IMR-90 (cell line): ENCODE results near the gene IL15RA. TPM values are rescaled to one million over a fixed set of nuclear protein-coding genes. Genes with fewer than 3 reads are reported as not detected.
"Not testable (repeated sequence)": the region's sequence is repeated elsewhere in the genome, so short reads cannot be mapped to it uniquely, and the experiment has no call there.

ENCODE experiments used
- ATAC-seq: fragments of 200-7000 bp; cut with Tn5 transposase; 2 replicates; pipeline ENCODE4 v1.9.1; 2020; ENCODE audit warnings: low read depth, mild to moderate bottlenecking, moderate library complexity
- BruUV-seq: library from RNA; stranded (reverse); fragments of 400-500 nt; replicated peaks from 2 replicates; lab custom pipeline; 2021; lab: Mats Ljungman, UMichigan
- CTCF ChIA-PET: fragments of 300-600 bp; formaldehyde crosslinking; extraction: SDS; loops from one replicate; lab custom pipeline; 2021; ENCODE audit warnings: antibody characterized with exemption; lab: Yijun Ruan, JAX
- POLR2A ChIA-PET: fragments of 300-600 bp; sonication (Branson Sonifier 250); formaldehyde crosslinking; loops from one replicate; lab custom pipeline; 2022; ENCODE audit warnings: antibody characterized with exemption; ENCODE audit not compliant: unreplicated experiment; lab: Charles Lee
- DNase-seq: peaks from one replicate; pipeline ENCODE4 v3.0.0; 2013
- H2AFZ ChIP-seq: replicated peaks from 2 replicates; pipeline ENCODE3; 2013; ENCODE audit warnings: low read length, mild to moderate bottlenecking; ENCODE audit not compliant: poor library complexity
- H2AK5ac ChIP-seq: 2 replicates; pipeline ENCODE4 v1.6.1; 2013; ENCODE audit warnings: low read depth, low read length, inconsistent platforms
- H2AK9ac ChIP-seq: replicated peaks from 2 replicates; pipeline ENCODE3; 2013; ENCODE audit warnings: mild to moderate bottlenecking, low read depth, low read length, moderate library complexity; ENCODE audit not compliant: poor library complexity
- H2BK120ac ChIP-seq: 2 replicates; pipeline ENCODE4 v1.6.1; 2013; ENCODE audit warnings: low read depth, low read length, inconsistent platforms
- H2BK15ac ChIP-seq: 3 replicates; pipeline ENCODE4 v1.6.1; 2013; ENCODE audit warnings: low read depth, low read length, inconsistent platforms
- H2BK20ac ChIP-seq: 2 replicates; pipeline ENCODE4 v1.6.1; 2013; ENCODE audit warnings: low read depth, mild to moderate bottlenecking, inconsistent platforms, low read length, moderate library complexity
- H2BK5ac ChIP-seq: 2 replicates; pipeline ENCODE4 v1.6.1; 2013; ENCODE audit warnings: mild to moderate bottlenecking, low read depth, low read length, inconsistent platforms; ENCODE audit not compliant: poor library complexity, severe bottlenecking
- H3K14ac ChIP-seq: replicated peaks from 2 replicates; pipeline ENCODE4 v1.6.1; 2013; ENCODE audit warnings: low read depth, low read length, inconsistent platforms
- H3K18ac ChIP-seq: 2 replicates; pipeline ENCODE4 v1.6.1; 2013; ENCODE audit warnings: low read depth, low read length, control low read depth
- H3K23ac ChIP-seq: 2 replicates; pipeline ENCODE4 v1.6.1; 2013; ENCODE audit warnings: low read depth, low read length, inconsistent platforms
- H3K27ac ChIP-seq: 2 replicates; pipeline ENCODE4 v1.5.1; 2013; ENCODE audit warnings: mild to moderate bottlenecking, control low read depth, low read length; ENCODE audit not compliant: insufficient read depth
- H3K27me3 ChIP-seq: 2 replicates; pipeline ENCODE4 v1.6.1; 2013; ENCODE audit warnings: low read length; ENCODE audit not compliant: control insufficient read depth, insufficient read depth
- H3K36me3 ChIP-seq: 2 replicates; pipeline ENCODE4 v1.6.1; 2013; ENCODE audit warnings: low read length, mixed read lengths; ENCODE audit not compliant: control insufficient read depth, insufficient read depth
- H3K4ac ChIP-seq: 2 replicates; pipeline ENCODE4 v1.6.1; 2013; ENCODE audit warnings: low read depth, low read length, inconsistent platforms
- H3K4me1 ChIP-seq: 2 replicates; pipeline ENCODE4 v1.6.1; 2013; ENCODE audit warnings: low read length, mixed read lengths; ENCODE audit not compliant: control insufficient read depth, insufficient read depth
- H3K4me2 ChIP-seq: 2 replicates; pipeline ENCODE4 v1.6.1; 2013; ENCODE audit warnings: low read depth, mild to moderate bottlenecking, control low read depth, low read length, moderate library complexity
- H3K4me3 ChIP-seq: 2 replicates; pipeline ENCODE4 v1.5.1; 2013; ENCODE audit warnings: low read depth, mild to moderate bottlenecking, control low read depth, low read length, moderate library complexity; ENCODE audit not compliant: insufficient read depth
- H3K56ac ChIP-seq: 2 replicates; pipeline ENCODE4 v1.6.1; 2013; ENCODE audit warnings: low read length, inconsistent platforms; ENCODE audit not compliant: insufficient read depth; ENCODE audit errors: extremely low read depth
- H3K79me1 ChIP-seq, 2 experiments: 2 replicates each; pipeline ENCODE4 v1.6.1; 2013; ENCODE audit warnings: low read length in 2 of 2, inconsistent platforms in 1 of 2, low read depth in 1 of 2
- H3K9ac ChIP-seq: 2 replicates; pipeline ENCODE4 v1.6.1; 2013; ENCODE audit warnings: low read depth, low read length, control low read depth
- H3K9me1 ChIP-seq: 2 replicates; pipeline ENCODE4 v1.6.1; 2013; ENCODE audit warnings: low read length, inconsistent platforms; ENCODE audit not compliant: insufficient read depth
- H3K9me3 ChIP-seq: 2 replicates; pipeline ENCODE4 v1.6.1; 2013; ENCODE audit warnings: low read length; ENCODE audit not compliant: control insufficient read depth, insufficient read depth
- H4K20me1 ChIP-seq: 2 replicates; pipeline ENCODE4 v1.6.1; 2013; ENCODE audit warnings: low read length, inconsistent platforms; ENCODE audit not compliant: insufficient read depth
- H4K5ac ChIP-seq: 2 replicates; pipeline ENCODE4 v1.6.1; 2013; ENCODE audit warnings: mild to moderate bottlenecking, low read depth, low read length, control low read depth
- H4K8ac ChIP-seq, 2 experiments: 2 replicates each; pipeline ENCODE4 v1.6.1; 2013; ENCODE audit warnings: low read depth in 2 of 2, low read length in 2 of 2, control low read depth in 1 of 2, inconsistent platforms in 1 of 2
- H4K91ac ChIP-seq: 2 replicates; pipeline ENCODE4 v1.6.1; 2013; ENCODE audit warnings: low read depth, low read length, inconsistent platforms; ENCODE audit not compliant: insufficient read depth
- RFX5 ChIP-seq: IDR thresholded peaks from 2 replicates; pipeline ENCODE4 v1.8.0; 2012; ENCODE audit warnings: low read depth, mild to moderate bottlenecking, low read length, moderate library complexity
- WGBS, 2 experiments: methylation state at CpG; one replicate each; pipeline versions ENCODE4 v1.1.5 to v1.1.7; 2013; ENCODE audit warnings: missing lambda C conversion rate in 2 of 2; ENCODE audit not compliant: insufficient read length in 1 of 2; ENCODE audit errors: extremely low coverage in 2 of 2; 5-methylcytosine and 5-hydroxymethylcytosine counted together
- dilution Hi-C: fragments of 300-500 bp; cut with HindIII; formaldehyde crosslinking; loops from one replicate; pipeline ENCODE4 v1.14.3; 2018; ENCODE audit warnings: low sequenced_read_pairs; ENCODE audit not compliant: unreplicated experiment
- in situ Hi-C: fragments of 300-500 bp; cut with MboI; formaldehyde crosslinking; loops from 3 replicates; pipeline ENCODE4 v1.14.3; 2019; ENCODE audit warnings: low sequenced_read_pairs, inconsistent platforms, mixed read lengths
- intact Hi-C: fragments of 100-400 bp; cut with micrococcal nuclease; formaldehyde crosslinking; loops from 2 replicates; pipeline ENCODE4 v1.10.0; 2022
- polyA plus RNA-seq, 3 experiments: library from polyadenylated mRNA; depleted of rRNA; stranded (reverse); fragments of >200 nt; gene quantifications; 2 replicates each; pipeline ENCODE4 v1.2.3, GENCODE V29; 2012; ENCODE audit warnings: low replicate concordance in 1 of 3
- total RNA-seq: library from RNA; depleted of rRNA; stranded (reverse); fragments of >200 nt; gene quantifications from 2 replicates; pipeline ENCODE4 v1.2.3, GENCODE V29; 2012

Gene IL15RA
- total and polyA plus RNA-seq, 2 of the 4 experiments (the other 2 are of a cell fraction), result 2.0 to 7.6 TPM

DNA sequence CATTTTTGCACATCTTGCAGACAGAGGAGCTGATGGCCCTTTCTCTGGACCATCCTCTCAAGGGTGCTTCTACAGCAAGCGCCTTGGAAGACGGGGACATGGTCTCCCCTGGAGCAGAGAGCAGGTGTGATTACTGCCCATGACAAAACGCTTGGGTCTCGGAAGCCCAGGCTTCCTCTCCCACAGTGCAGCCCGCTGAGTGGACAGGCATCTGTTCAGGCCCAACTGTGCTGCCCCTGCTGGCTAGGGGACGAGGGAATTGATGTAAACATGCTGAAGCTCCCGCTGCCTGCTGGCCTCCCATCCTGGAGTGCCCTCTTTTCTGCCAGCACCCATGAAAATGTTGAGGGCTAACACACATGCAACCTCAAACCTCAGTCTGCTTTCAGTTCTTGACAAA is 14.3 kb downstream of the IL15RA start:
- 83% methylated on average over 3 of the region's 7 CpGs; no CpG with 5 or more reads in 1 of the 2 experiments for WGBS, 2 experiments
- ChIA-PET CTCF (no interaction called here), POLR2A (no interaction called here)
- no peaks in the 10 kb centered on the region for H3K27me3 ChIP-seq
- H3K56ac ChIP-seq, result no peak overlapping the region
- peaks cover 18% of the 10 kb centered on the region for H3K4me1 ChIP-seq
- no peak overlapping the region for H2BK15ac ChIP-seq
- H2AK5ac ChIP-seq, result no peak overlapping the region
- peaks cover 3 to 40% of the 10 kb centered on the region in 2 experiments; a peak in 2 of 4 replicates for H3K79me1 ChIP-seq
- in situ Hi-C loops, result no loop called here
- H3K27ac ChIP-seq, result no peak overlapping the region
- TF ChIP-seq RFX5, result no peak
- H3K18ac ChIP-seq, result no peak overlapping the region
- H4K8ac ChIP-seq, result no peak overlapping the region
- no peak overlapping the region for H3K23ac ChIP-seq
- H3K36me3 ChIP-seq, result peaks cover 5% of the 10 kb centered on the region; the same call in 1 of the 2 replicates
- H2BK20ac ChIP-seq, result no peak overlapping the region
- H3K4ac ChIP-seq, result no peak overlapping the region
- no peaks in the 10 kb centered on the region for H3K9me3 ChIP-seq
- no peak overlapping the region for H4K91ac ChIP-seq
- no peak for DNase-seq
- no peak overlapping the region for H3K9ac ChIP-seq
- no peak overlapping the region for H2BK120ac ChIP-seq
- ATAC-seq, result no peak
- intact Hi-C loops, result no loop called here
- H4K20me1 ChIP-seq, result no peaks in the 10 kb centered on the region
- BruUV-seq, result no TSS peak
- H3K9me1 ChIP-seq, result peaks cover 29% of the 10 kb centered on the region
- H2AK9ac ChIP-seq, result no peak overlapping the region
- dilution Hi-C loops, result no loop called here
- H2AFZ ChIP-seq, result no peak overlapping the region
- no peak overlapping the region for H2BK5ac ChIP-seq
- no peak overlapping the region for H3K14ac ChIP-seq
- H3K4me3 ChIP-seq, result no peak overlapping the region
- no peak overlapping the region for H3K4me2 ChIP-seq
- no peak overlapping the region for H4K5ac ChIP-seq

DNA sequence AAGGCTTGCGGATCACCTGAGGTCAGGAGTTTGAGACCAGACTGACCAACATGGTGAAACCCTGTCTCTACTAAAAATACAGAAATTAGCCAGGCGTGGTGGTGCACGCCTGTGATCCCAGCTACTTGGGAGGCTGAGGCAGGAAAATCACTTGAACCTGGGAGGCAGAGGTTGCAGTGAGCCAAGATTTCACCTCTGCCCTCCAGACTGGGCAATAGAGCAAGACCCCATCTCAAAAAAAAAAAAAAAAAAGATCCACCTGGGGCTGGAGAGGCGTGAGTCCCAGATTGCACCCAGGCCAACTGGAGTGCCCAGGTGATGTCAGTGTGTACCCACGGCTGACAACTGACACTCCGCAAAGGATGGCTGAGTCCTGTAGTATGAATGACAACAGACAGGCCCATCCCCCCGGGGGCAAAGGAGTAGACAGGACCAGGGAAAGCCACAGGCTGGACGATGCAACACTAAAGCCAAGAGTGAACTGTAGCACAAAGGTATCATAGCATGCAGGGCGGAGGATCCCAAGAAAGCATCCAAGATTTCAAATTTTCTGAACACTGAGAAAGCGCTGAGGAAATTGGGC is 14.9 kb downstream of the IL15RA start:
- H3K4ac ChIP-seq, DNase-seq, H3K4me2 ChIP-seq, H3K9ac ChIP-seq, intact Hi-C loops, H3K4me3 ChIP-seq, H2AK9ac ChIP-seq, H4K20me1 ChIP-seq, H3K27ac ChIP-seq, H3K56ac ChIP-seq, in situ Hi-C loops, H2AK5ac ChIP-seq, ATAC-seq, H3K27me3 ChIP-seq, H3K14ac ChIP-seq, H3K18ac ChIP-seq, H3K23ac ChIP-seq, H4K8ac ChIP-seq, H2AFZ ChIP-seq, BruUV-seq, H4K91ac ChIP-seq, H2BK120ac ChIP-seq, H2BK5ac ChIP-seq, CTCF ChIA-PET, H3K36me3 ChIP-seq, H3K9me3 ChIP-seq, POLR2A ChIA-PET, dilution Hi-C loops, H2BK15ac ChIP-seq, H2BK20ac ChIP-seq, H4K5ac ChIP-seq: not testable (repeated sequence)
- Histone ChIP-seq H3K9me1 (peaks cover 29% of the 10 kb centered on the region), H3K4me1 (peaks cover 18% of the 10 kb centered on the region), H3K79me1 (peaks cover 3 to 36% of the 10 kb centered on the region in 2 experiments; a peak in 2 of 4 replicates)
- WGBS, 2 experiments, result 98% methylated on average over 6 of the region's 10 CpGs; no CpG with 5 or more reads in 1 of the 2 experiments
